ENCODE data around the gene PIGW.

The PIGW gene

GRCh38 chr17:36534840-36535668 is at the start of gene PIGW, which contains the start of gene MYO19:
TSS of gene PIGW (plus strand) at chr17:36534987. CDS start at chr17:36537102, 2,115 bp downstream.
TSS of gene MYO19 (minus strand) at chr17:36534868. CDS start at chr17:36532538, 2,330 bp downstream.
- H3K27me3 ChIP-seq (ENCODE audit: control insufficient read depth, insufficient read depth, low read length) = no peaks in the 10 kb centered on the region
- DNase-seq (ENCODE audit: low read depth, low spot score) = peak; percentile 85
- peak within 1 kb of the TSS; percentile 92 for H3K4me3 ChIP-seq (ENCODE audit: low read length)
- H3K4me1 ChIP-seq (ENCODE audit: control insufficient read depth, insufficient read depth, low read length) = no peaks in the 10 kb centered on the region
- no peaks in the 10 kb centered on the region for H3K9me3 ChIP-seq (ENCODE audit: control insufficient read depth, insufficient read depth, low read length)
- H3K36me3 ChIP-seq (ENCODE audit: control insufficient read depth, insufficient read depth, low read length) = peaks cover 15% of the 10 kb centered on the region; the same call in 1 of the 2 replicates
- no peak within 1 kb of the TSS for H3K27ac ChIP-seq (ENCODE audit: low read length)
- WGBS (ENCODE audit: insufficient coverage, insufficient read length) = no CpG with 5 or more reads among the region's 83 CpGs

GRCh38 chr17:36485027-36485426 is 49.8 kb upstream of the PIGW start:
- H3K4me1 ChIP-seq (ENCODE audit: control insufficient read depth, insufficient read depth, low read length) = peaks cover 3% of the 10 kb centered on the region; the same call in 1 of the 2 replicates
- no CpG with 5 or more reads among the region's 8 CpGs for WGBS (ENCODE audit: insufficient coverage, insufficient read length)
- DNase-seq (ENCODE audit: low read depth, low spot score) = no peak
- H3K27ac ChIP-seq (ENCODE audit: low read length) = no peak overlapping the region
- no peaks in the 10 kb centered on the region for H3K9me3 ChIP-seq (ENCODE audit: control insufficient read depth, insufficient read depth, low read length)
- H3K36me3 ChIP-seq (ENCODE audit: control insufficient read depth, insufficient read depth, low read length) = no peaks in the 10 kb centered on the region
- peaks cover 6% of the 10 kb centered on the region for H3K27me3 ChIP-seq (ENCODE audit: control insufficient read depth, insufficient read depth, low read length)
- no peak overlapping the region for H3K4me3 ChIP-seq (ENCODE audit: low read length)

- H3K27ac ChIP-seq (ENCODE audit: low read length) = no peak overlapping the region
- H3K9me3 ChIP-seq (ENCODE audit: control insufficient read depth, insufficient read depth, low read length) = no peaks in the 10 kb centered on the region
- WGBS (ENCODE audit: insufficient coverage, insufficient read length) = no CpG with 5 or more reads among the region's 10 CpGs
- H3K4me3 ChIP-seq (ENCODE audit: low read length) = peak overlapping the region; percentile 71; the same call in 1 of the 2 replicates
- H3K4me1 ChIP-seq (ENCODE audit: control insufficient read depth, insufficient read depth, low read length) = peaks cover 3% of the 10 kb centered on the region; the same call in 1 of the 2 replicates
- no peaks in the 10 kb centered on the region for H3K36me3 ChIP-seq (ENCODE audit: control insufficient read depth, insufficient read depth, low read length)
- DNase-seq (ENCODE audit: low read depth, low spot score) = no peak
- peaks cover 6% of the 10 kb centered on the region for H3K27me3 ChIP-seq (ENCODE audit: control insufficient read depth, insufficient read depth, low read length)
Observed at GRCh38 chr17:36485805-36486203, 49.0 kb upstream of the PIGW start.

- Histone ChIP-seq H3K36me3 (ENCODE audit: control insufficient read depth, insufficient read depth, low read length) (no peaks in the 10 kb centered on the region), H3K27ac (ENCODE audit: low read length) (no peak within 1 kb of the TSS), H3K4me1 (ENCODE audit: control insufficient read depth, insufficient read depth, low read length) (peaks cover 3% of the 10 kb centered on the region; the same call in 1 of the 2 replicates), H3K4me3 (ENCODE audit: low read length) (peak within 1 kb of the TSS; percentile 71), H3K27me3 (ENCODE audit: control insufficient read depth, insufficient read depth, low read length) (peaks cover 6% of the 10 kb centered on the region), H3K9me3 (ENCODE audit: control insufficient read depth, insufficient read depth, low read length) (no peaks in the 10 kb centered on the region)
- no CpG with 5 or more reads among the region's 73 CpGs for WGBS (ENCODE audit: insufficient coverage, insufficient read length)
- peak; percentile 85 for DNase-seq (ENCODE audit: low read depth, low spot score)
Observed at GRCh38 chr17:36486204-36487194, 48.3 kb upstream of the PIGW start, which contains the start of gene ZNHIT3. TSS of gene ZNHIT3 (plus strand) at chr17:36486681. CDS start at chr17:36486700, 19 bp downstream.

- Histone ChIP-seq H3K9me3 (ENCODE audit: control insufficient read depth, insufficient read depth, low read length) (no peaks in the 10 kb centered on the region), H3K4me3 (ENCODE audit: low read length) (no peak overlapping the region), H3K4me1 (ENCODE audit: control insufficient read depth, insufficient read depth, low read length) (no peaks in the 10 kb centered on the region), H3K27ac (ENCODE audit: low read length) (no peak overlapping the region), H3K36me3 (ENCODE audit: control insufficient read depth, insufficient read depth, low read length) (peaks cover 20% of the 10 kb centered on the region), H3K27me3 (ENCODE audit: control insufficient read depth, insufficient read depth, low read length) (no peaks in the 10 kb centered on the region)
- no peak for DNase-seq (ENCODE audit: low read depth, low spot score)
- WGBS (ENCODE audit: insufficient coverage, insufficient read length) = 100% methylated on average over 1 of the region's 1 CpG
Observed at GRCh38 chr17:36493956-36494355, 40.8 kb upstream of the PIGW start.

GRCh38 chr17:36494674-36495073 is 40.1 kb upstream of the PIGW start:
- Histone ChIP-seq H3K27me3 (ENCODE audit: control insufficient read depth, insufficient read depth, low read length) (no peaks in the 10 kb centered on the region), H3K9me3 (ENCODE audit: control insufficient read depth, insufficient read depth, low read length) (no peaks in the 10 kb centered on the region), H3K36me3 (ENCODE audit: control insufficient read depth, insufficient read depth, low read length) (peaks cover 20% of the 10 kb centered on the region), H3K27ac (ENCODE audit: low read length) (no peak overlapping the region), H3K4me3 (ENCODE audit: low read length) (no peak overlapping the region), H3K4me1 (ENCODE audit: control insufficient read depth, insufficient read depth, low read length) (no peaks in the 10 kb centered on the region)
- DNase-seq (ENCODE audit: low read depth, low spot score) = no peak
- no CpG with 5 or more reads among the region's 5 CpGs for WGBS (ENCODE audit: insufficient coverage, insufficient read length)

GRCh38 chr17:36495076-36495578 is 39.7 kb upstream of the PIGW start:
- H3K27me3 ChIP-seq (ENCODE audit: control insufficient read depth, insufficient read depth, low read length) = no peaks in the 10 kb centered on the region
- H3K36me3 ChIP-seq (ENCODE audit: control insufficient read depth, insufficient read depth, low read length) = peaks cover 20% of the 10 kb centered on the region
- DNase-seq (ENCODE audit: low read depth, low spot score) = no peak
- WGBS (ENCODE audit: insufficient coverage, insufficient read length) = no CpG with 5 or more reads among the region's 3 CpGs
- H3K27ac ChIP-seq (ENCODE audit: low read length) = no peak overlapping the region
- H3K4me1 ChIP-seq (ENCODE audit: control insufficient read depth, insufficient read depth, low read length) = no peaks in the 10 kb centered on the region
- no peaks in the 10 kb centered on the region for H3K9me3 ChIP-seq (ENCODE audit: control insufficient read depth, insufficient read depth, low read length)
- no peak overlapping the region for H3K4me3 ChIP-seq (ENCODE audit: low read length)

GRCh38 chr17:36496018-36496789 is 38.6 kb upstream of the PIGW start:
- DNase-seq (ENCODE audit: low read depth, low spot score) = no peak
- no peak overlapping the region for H3K27ac ChIP-seq (ENCODE audit: low read length)
- peaks cover 29% of the 10 kb centered on the region for H3K36me3 ChIP-seq (ENCODE audit: control insufficient read depth, insufficient read depth, low read length)
- no peak overlapping the region for H3K4me3 ChIP-seq (ENCODE audit: low read length)
- no CpG with 5 or more reads among the region's 9 CpGs for WGBS (ENCODE audit: insufficient coverage, insufficient read length)
- H3K27me3 ChIP-seq (ENCODE audit: control insufficient read depth, insufficient read depth, low read length) = no peaks in the 10 kb centered on the region
- no peaks in the 10 kb centered on the region for H3K9me3 ChIP-seq (ENCODE audit: control insufficient read depth, insufficient read depth, low read length)
- H3K4me1 ChIP-seq (ENCODE audit: control insufficient read depth, insufficient read depth, low read length) = no peaks in the 10 kb centered on the region

GRCh38 chr17:36498155-36498554 is 36.6 kb upstream of the PIGW start:
- H3K36me3 ChIP-seq (ENCODE audit: control insufficient read depth, insufficient read depth, low read length) = peaks cover 36% of the 10 kb centered on the region
- no CpG with 5 or more reads among the region's 9 CpGs for WGBS (ENCODE audit: insufficient coverage, insufficient read length)

More at GRCh38 chr17:36498155-36498554, 36.6 kb upstream of the PIGW start:
- Histone ChIP-seq H3K4me3 (ENCODE audit: low read length) (no peak overlapping the region), H3K9me3 (ENCODE audit: control insufficient read depth, insufficient read depth, low read length) (no peaks in the 10 kb centered on the region), H3K27ac (ENCODE audit: low read length) (no peak overlapping the region), H3K4me1 (ENCODE audit: control insufficient read depth, insufficient read depth, low read length) (no peaks in the 10 kb centered on the region), H3K27me3 (ENCODE audit: control insufficient read depth, insufficient read depth, low read length) (no peaks in the 10 kb centered on the region)
- no peak for DNase-seq (ENCODE audit: low read depth, low spot score)

All from iPS DF 6.9 (cell line).